Vagina (tissue), 2 donors: ENCODE measurements around the gene COL24A1. TPM values are rescaled to one million over a fixed set of nuclear protein-coding genes. Genes with fewer than 3 reads are reported as not detected.

Experiments
- DNase-seq, 2 donors: peaks; one replicate each; pipeline ENCODE4 v3.0.0-alpha.2; 2017; ENCODE audit errors: extremely low spot score in 2 of 2
- H3K27ac ChIP-seq: fragments of 200-600 bp; sonication (generic); one replicate; pipeline ENCODE4 v1.5.1; 2019
- H3K27me3 ChIP-seq: fragments of 200-600 bp; sonication (generic); one replicate; pipeline ENCODE4 v1.5.1; 2019
- H3K36me3 ChIP-seq, 2 donors: fragments of 200-600 bp; sonication (generic); one replicate each; pipeline ENCODE4 v1.5.1; 2017 to 2019
- H3K4me1 ChIP-seq: fragments of 200-600 bp; sonication (generic); one replicate; pipeline ENCODE4 v1.5.1; 2019
- H3K4me3 ChIP-seq, 2 donors: fragments of 200-600 bp; sonication (generic); 1 replicate in 1 of 2; 2 replicates in 1 of 2; pipeline ENCODE4 v1.5.1; 2016 to 2019
- H3K9me3 ChIP-seq: fragments of 200-600 bp; sonication (generic); one replicate; pipeline ENCODE4 v1.5.1; 2019
- POLR2A ChIP-seq, 2 donors: fragments of 450-650 bp; IDR thresholded peaks; one replicate each; pipeline ENCODE4 v1.6.1; 2017; ENCODE audit warnings: antibody characterized with exemption in 2 of 2, mild to moderate bottlenecking in 2 of 2, moderate library complexity in 2 of 2
- POLR2AphosphoS5 ChIP-seq, 2 donors: sonication (generic); formaldehyde crosslinking; IDR thresholded peaks; one replicate each; pipeline ENCODE4 v1.9.0; 2017; ENCODE audit warnings: antibody characterized with exemption in 2 of 2, mild to moderate bottlenecking in 2 of 2, low read depth in 1 of 2; ENCODE audit not compliant: insufficient read depth in 1 of 2
- intact Hi-C: fragments of 100-400 bp; cut with DNase I; formaldehyde crosslinking; loops from one replicate; pipeline ENCODE4 v1.15.1; 2023
- total RNA-seq: library from RNA; depleted of rRNA; stranded (reverse); fragments of >200 nt; gene quantifications from one replicate; pipeline ENCODE4 v1.2.3, GENCODE V29; 2016
- TF ChIP-seq, protein P1 (sequence below), 3 experiments: fragments of 450-650 bp in 2 of 3; fragments of 200-600 bp in 1 of 3; sonication (generic) in 1 of 3; IDR thresholded peaks; one replicate each; pipeline ENCODE4 v1.5.1; 2017 to 2019; ENCODE audit warnings: antibody characterized with exemption in 3 of 3, mild to moderate bottlenecking in 2 of 3, moderate library complexity in 2 of 3

Gene COL24A1
- total RNA-seq, 1 donor from 2014 or later, result 0.98 TPM

DNA sequence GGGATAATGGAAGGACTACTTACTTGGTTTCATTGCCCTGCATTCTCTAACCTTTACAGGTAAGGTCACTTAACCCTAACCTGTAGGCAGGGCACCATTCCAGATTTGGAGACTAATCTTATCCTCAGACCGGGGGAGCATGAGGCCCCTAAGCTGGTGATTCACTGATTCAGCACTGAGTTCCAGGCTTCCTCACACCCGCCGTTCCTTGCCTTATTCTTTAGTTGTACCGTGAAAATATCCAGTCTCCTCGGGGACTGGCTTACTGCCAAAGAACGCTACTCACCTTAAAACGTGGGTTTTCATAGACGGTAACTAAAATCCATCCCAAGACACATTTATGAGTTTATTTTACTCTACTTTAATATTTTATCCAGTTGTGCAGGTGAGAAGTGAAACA is 44.3 kb upstream of the COL24A1 start:
- Histone ChIP-seq H3K4me1 (no peaks in the 10 kb centered on the region), H3K27me3 (no peaks in the 10 kb centered on the region), H3K27ac (no peak overlapping the region), H3K36me3 (no peaks in the 10 kb centered on the region), H3K4me3 (no peak overlapping the region), H3K9me3 (no peaks in the 10 kb centered on the region)
- TF ChIP-seq, protein P1, sequence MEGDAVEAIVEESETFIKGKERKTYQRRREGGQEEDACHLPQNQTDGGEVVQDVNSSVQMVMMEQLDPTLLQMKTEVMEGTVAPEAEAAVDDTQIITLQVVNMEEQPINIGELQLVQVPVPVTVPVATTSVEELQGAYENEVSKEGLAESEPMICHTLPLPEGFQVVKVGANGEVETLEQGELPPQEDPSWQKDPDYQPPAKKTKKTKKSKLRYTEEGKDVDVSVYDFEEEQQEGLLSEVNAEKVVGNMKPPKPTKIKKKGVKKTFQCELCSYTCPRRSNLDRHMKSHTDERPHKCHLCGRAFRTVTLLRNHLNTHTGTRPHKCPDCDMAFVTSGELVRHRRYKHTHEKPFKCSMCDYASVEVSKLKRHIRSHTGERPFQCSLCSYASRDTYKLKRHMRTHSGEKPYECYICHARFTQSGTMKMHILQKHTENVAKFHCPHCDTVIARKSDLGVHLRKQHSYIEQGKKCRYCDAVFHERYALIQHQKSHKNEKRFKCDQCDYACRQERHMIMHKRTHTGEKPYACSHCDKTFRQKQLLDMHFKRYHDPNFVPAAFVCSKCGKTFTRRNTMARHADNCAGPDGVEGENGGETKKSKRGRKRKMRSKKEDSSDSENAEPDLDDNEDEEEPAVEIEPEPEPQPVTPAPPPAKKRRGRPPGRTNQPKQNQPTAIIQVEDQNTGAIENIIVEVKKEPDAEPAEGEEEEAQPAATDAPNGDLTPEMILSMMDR (IDR thresholded peaks at IDR 0.05), result no peak
- TF ChIP-seq POLR2AphosphoS5 (IDR thresholded peaks at IDR 0.05; ENCODE audit: insufficient read depth in 1 of 2, low read depth in 1 of 2) (no peak), POLR2A (IDR thresholded peaks at IDR 0.05) (no peak)
- intact Hi-C loops, result no loop called here
- no peak for DNase-seq

DNA sequence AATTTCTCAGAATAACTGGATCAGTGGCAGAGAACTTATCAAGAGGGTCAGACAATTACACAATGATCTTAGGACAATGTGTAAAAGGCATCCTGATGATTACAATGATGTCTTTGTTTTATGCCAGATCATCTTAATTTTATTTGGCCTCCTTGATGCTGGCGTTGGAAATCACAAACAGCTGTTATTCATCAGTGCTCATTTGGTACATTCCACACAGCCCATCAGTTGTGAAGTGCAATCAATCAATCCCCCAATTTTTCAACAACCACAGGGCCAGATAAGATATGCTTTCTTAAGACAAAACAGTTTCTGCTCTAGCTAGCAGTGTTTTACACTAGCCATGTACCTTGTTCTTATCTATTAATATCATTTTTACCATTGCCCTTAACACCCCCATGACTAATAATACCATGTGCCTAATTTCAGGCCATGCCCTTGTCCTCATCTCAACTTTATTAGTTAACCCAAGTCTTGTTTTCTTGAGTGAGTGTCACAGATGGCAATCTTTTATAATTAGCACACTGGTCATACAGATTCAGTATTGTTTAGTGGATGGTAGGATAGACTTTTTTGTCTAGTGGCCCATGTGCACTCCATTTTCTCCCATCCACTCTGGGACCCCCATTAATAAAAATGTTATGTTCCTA is 40.8 kb upstream of the COL24A1 start:
- DNase-seq, result no peak
- Histone ChIP-seq H3K27ac (no peak overlapping the region), H3K9me3 (no peaks in the 10 kb centered on the region), H3K4me1 (no peaks in the 10 kb centered on the region), H3K4me3 (no peak overlapping the region), H3K36me3 (no peaks in the 10 kb centered on the region), H3K27me3 (no peaks in the 10 kb centered on the region)
- intact Hi-C loops, result no loop called here
- no peak for TF ChIP-seq POLR2A (IDR thresholded peaks at IDR 0.05)
- no peak for TF ChIP-seq POLR2AphosphoS5 (IDR thresholded peaks at IDR 0.05; ENCODE audit: insufficient read depth in 1 of 2, low read depth in 1 of 2)
- TF ChIP-seq, protein P1 (IDR thresholded peaks at IDR 0.05), result no peak

- no peaks in the 10 kb centered on the region for H3K9me3 ChIP-seq
- no peaks in the 10 kb centered on the region for H3K36me3 ChIP-seq
- H3K4me1 ChIP-seq, result no peaks in the 10 kb centered on the region
- TF ChIP-seq POLR2AphosphoS5 (IDR thresholded peaks at IDR 0.05; ENCODE audit: insufficient read depth in 1 of 2, low read depth in 1 of 2) (no peak), POLR2A (IDR thresholded peaks at IDR 0.05) (no peak)
- TF ChIP-seq, protein P1 (IDR thresholded peaks at IDR 0.05), result no peak
- intact Hi-C loops, result no loop called here
- DNase-seq, result no peak
- no peak overlapping the region for H3K4me3 ChIP-seq
- no peaks in the 10 kb centered on the region for H3K27me3 ChIP-seq
- H3K27ac ChIP-seq, result no peak overlapping the region
Observed at GRCh38 chr1:86195281-86195680, 38.7 kb upstream of the COL24A1 start.

DNA sequence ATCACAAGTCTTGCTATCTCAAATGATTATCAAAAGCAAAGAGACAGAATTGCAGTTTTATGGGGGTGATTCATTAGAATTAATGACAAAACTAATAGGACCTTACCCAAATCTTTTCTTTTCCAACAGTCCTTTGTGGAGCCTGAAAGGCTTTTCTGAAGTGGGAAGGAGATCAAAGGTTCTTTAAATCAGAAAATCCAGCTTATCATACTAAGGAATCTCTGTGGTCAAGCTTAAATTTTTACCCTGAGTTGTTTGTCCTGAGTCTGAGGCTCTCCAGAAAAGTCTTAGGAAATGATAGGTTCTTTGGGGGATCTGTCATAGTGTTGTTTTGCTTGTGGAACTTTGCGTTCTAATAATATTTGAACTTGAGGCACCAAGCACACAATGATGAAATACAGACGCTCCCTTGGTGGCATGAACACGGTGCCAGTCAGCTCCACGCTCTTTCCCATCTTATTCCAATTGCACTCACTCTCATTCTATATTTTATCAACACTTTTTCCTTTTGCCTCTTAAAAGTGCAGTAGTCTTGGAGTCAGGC is 38.0 kb upstream of the COL24A1 start:
- Histone ChIP-seq H3K4me3 (no peak overlapping the region), H3K36me3 (no peaks in the 10 kb centered on the region), H3K4me1 (no peaks in the 10 kb centered on the region), H3K9me3 (no peaks in the 10 kb centered on the region), H3K27ac (no peak overlapping the region), H3K27me3 (no peaks in the 10 kb centered on the region)
- no peak for DNase-seq
- TF ChIP-seq POLR2AphosphoS5 (IDR thresholded peaks at IDR 0.05; ENCODE audit: insufficient read depth in 1 of 2, low read depth in 1 of 2) (no peak), POLR2A (IDR thresholded peaks at IDR 0.05) (no peak)
- TF ChIP-seq, protein P1 (IDR thresholded peaks at IDR 0.05), result no peak
- intact Hi-C loops, result no loop called here

GRCh38 chr1:86192417-86192816 is 35.8 kb upstream of the COL24A1 start:
- no peak overlapping the region for H3K4me3 ChIP-seq
- H3K4me1 ChIP-seq, result no peaks in the 10 kb centered on the region
- no peak overlapping the region for H3K27ac ChIP-seq
- H3K9me3 ChIP-seq, result no peaks in the 10 kb centered on the region
- no peaks in the 10 kb centered on the region for H3K36me3 ChIP-seq
- no peaks in the 10 kb centered on the region for H3K27me3 ChIP-seq
- intact Hi-C loops, result no loop called here
- no peak for TF ChIP-seq POLR2AphosphoS5 (IDR thresholded peaks at IDR 0.05; ENCODE audit: insufficient read depth in 1 of 2, low read depth in 1 of 2)
- TF ChIP-seq, protein P1 (IDR thresholded peaks at IDR 0.05), result no peak
- no peak for TF ChIP-seq POLR2A (IDR thresholded peaks at IDR 0.05)
- no peak for DNase-seq
